Retinal pigment epithelial cell (primary cell): ENCODE measurements around the gene CCT6A.
"Not testable (repeated sequence)": the region's sequence is repeated elsewhere in the genome, so short reads cannot be mapped to it uniquely, and the experiment has no call there.

Experiments used
- DNase-seq: peaks from one replicate; pipeline ENCODE4 v3.0.0-alpha.2; 2010; ENCODE audit warnings: low read depth
- H3K4me3 ChIP-seq: 2 replicates; pipeline ENCODE4 v1.5.1; 2011; ENCODE audit warnings: mild to moderate bottlenecking, low read length, control low read depth, moderate library complexity
- TF ChIP-seq, protein P1 (sequence below): conservative IDR thresholded peaks from 2 replicates; pipeline ENCODE4 v1.5.1; 2011; ENCODE audit warnings: low read depth, low read length, control low read depth, inconsistent platforms

CCT6A gene

DNA sequence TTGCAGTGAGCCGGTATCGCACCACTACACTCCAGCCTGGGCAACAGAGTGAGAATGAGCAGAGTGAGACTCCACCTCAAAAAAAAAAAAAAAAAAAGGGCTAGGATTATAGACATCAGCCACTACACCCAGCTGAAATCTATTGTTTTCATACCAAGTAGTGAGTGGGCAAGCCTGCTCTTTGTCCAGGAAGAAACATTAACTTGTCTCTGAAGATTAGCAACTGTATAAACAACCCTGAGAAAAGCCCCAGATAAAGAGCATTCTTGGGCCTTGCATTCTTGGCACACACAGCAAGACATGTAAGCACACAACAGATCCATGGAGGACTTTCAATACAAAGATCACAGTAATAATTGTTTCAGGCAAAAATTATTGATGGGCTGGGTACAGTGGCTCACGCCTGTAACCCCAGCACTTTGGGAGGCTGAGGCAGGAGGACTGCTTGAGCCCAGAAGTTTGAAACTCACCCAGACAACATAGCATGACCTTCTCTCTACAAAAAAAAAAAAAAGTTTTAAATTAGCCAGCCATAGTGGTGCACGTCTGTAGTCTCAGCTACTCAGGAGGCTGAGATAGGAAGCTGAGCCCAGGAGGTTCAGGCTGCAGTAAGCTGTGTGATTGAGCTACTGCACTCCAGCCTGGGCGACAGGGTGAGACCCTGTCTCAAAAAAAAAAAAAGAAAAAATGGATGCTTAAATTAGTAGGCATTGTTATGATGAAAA, 4.7 kb upstream of the CCT6A start:
- DNase-seq: peak; percentile 89
- no peak overlapping the region for H3K4me3 ChIP-seq
- TF ChIP-seq, protein P1, sequence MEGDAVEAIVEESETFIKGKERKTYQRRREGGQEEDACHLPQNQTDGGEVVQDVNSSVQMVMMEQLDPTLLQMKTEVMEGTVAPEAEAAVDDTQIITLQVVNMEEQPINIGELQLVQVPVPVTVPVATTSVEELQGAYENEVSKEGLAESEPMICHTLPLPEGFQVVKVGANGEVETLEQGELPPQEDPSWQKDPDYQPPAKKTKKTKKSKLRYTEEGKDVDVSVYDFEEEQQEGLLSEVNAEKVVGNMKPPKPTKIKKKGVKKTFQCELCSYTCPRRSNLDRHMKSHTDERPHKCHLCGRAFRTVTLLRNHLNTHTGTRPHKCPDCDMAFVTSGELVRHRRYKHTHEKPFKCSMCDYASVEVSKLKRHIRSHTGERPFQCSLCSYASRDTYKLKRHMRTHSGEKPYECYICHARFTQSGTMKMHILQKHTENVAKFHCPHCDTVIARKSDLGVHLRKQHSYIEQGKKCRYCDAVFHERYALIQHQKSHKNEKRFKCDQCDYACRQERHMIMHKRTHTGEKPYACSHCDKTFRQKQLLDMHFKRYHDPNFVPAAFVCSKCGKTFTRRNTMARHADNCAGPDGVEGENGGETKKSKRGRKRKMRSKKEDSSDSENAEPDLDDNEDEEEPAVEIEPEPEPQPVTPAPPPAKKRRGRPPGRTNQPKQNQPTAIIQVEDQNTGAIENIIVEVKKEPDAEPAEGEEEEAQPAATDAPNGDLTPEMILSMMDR: no peak

DNA sequence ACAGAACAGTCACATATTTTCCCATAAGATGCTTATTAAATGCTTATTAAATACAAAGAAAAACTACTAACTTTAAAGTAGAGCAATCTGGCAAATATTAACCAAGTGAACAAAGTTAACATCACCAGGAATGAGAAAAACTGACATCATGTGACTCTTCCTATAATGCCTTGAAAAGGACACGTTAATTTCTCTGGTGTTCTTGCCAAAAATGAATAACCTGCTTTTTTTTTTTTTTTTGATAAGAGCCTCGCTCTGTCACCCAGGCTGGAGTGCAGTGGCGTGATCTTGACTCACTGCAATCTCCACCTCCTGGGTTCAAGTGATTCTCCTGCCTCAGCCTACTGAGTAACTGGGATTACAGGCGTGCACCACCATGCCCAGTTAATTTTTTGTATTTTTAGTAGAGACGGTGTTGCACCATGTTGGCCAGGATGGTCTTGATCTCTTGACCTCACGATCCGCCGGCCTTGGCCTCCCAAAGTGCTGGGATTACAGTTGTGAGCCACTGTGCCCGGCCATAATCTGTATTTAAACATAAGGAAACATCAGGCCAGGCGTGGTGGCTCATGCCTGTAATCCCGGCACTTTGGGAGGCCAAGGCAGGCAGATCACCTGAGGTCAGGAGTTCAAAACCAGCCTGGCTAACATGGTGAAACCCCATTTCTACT, 4.0 kb upstream of the CCT6A start:
- not testable (repeated sequence) for H3K4me3 ChIP-seq, DNase-seq

DNA sequence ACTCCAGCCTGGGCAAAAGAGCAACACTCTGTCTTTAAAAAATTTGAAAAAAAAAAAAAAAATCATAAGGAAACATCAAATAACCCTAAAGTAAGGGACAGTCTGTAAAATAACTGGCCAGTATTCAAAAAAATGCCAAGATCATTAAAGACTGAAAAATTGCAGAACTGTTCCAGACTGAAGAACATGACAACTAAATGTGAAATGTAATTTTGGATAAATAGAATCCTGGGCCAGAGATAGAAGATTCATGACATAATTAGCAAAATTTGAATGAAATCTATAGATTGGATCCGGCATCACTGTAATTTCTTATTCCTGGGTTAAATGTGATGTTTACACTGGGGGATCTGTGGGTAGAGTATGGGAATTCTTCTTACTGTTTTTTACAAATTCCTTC, 3.3 kb upstream of the CCT6A start:
- TF ChIP-seq, protein P1: no peak
- DNase-seq: no peak
- no peak overlapping the region for H3K4me3 ChIP-seq

DNA sequence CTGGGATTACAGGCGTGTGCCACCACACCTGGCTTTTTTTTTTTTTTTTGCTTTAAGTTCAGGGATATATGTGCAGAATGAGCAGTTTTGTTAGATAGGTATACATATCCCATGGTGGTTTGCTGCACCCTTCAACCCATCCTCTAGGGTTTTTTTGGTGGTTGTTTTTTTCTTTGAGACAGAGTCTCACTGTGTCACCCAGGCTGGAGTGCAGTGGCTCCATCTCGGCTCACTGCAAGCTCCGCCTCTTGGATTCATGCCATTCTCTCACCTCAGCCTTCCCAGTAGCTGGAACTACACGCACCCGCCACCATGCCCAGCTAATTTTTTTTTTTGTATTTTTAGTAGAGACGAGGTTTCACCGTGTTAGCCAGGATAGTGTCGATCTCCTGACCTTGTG, 2.8 kb upstream of the CCT6A start:
- H3K4me3 ChIP-seq, DNase-seq: not testable (repeated sequence)

DNA sequence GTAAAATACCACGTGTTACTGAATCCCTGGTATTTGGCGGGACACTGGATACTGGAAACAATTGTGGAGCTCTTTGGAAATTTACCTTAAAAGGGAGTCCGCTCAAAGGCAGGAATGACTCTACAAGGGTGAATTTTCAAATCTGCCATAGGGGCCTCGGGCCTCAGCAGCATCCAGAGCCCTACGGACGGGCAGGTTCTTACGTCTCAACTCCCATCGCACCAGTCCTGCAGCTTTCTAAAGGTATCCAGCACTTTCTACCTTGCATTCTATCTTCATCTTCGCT, 569 bp upstream of the CCT6A start:
- TF ChIP-seq, protein P1: no peak
- no peak for DNase-seq
- peak overlapping the region; percentile 59 for H3K4me3 ChIP-seq

DNA sequence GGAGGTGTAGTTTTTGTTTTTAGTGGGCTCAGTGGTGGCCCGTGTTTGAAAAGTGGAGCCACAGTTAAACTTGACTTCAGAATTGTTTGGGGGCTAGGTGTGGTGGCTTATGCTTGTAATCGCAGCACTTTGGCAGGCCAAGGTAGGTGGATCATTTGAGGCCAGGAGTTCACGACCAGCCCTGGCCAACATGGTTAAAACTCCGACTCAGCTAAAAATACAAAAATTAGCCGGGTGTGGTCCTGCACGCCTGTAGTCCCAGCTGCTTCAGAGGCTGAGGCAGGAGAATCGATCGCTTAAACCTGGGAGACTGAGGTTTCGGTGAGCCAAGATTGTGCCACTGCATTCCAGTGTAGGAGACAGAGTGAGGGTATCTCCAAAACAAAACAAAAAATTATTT, 1.8 kb downstream of the CCT6A start:
- TF ChIP-seq, protein P1: no peak
- DNase-seq: no peak
- H3K4me3 ChIP-seq: peak overlapping the region; percentile 80

DNA sequence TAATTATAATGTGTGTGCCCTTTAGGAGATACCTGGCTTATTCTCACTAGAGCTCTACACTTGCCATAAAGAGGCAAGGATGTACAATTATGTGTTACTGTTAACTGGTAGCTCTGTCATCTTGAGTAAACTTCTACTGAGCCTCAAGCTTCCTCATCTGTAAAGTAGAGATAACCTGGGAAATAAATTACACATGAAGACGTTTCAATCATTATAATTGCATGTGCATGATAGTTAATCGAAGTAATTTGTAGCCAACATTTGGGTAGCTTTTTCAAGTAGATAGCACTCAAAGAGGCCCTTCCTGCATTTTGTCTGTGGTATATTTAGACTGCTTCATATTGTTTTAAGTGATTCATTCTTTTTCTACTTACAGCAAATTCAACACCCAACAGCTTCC, 2.4 kb downstream of the CCT6A start:
- H3K4me3 ChIP-seq: no peak overlapping the region
- DNase-seq: no peak
- TF ChIP-seq, protein P1: no peak

DNA sequence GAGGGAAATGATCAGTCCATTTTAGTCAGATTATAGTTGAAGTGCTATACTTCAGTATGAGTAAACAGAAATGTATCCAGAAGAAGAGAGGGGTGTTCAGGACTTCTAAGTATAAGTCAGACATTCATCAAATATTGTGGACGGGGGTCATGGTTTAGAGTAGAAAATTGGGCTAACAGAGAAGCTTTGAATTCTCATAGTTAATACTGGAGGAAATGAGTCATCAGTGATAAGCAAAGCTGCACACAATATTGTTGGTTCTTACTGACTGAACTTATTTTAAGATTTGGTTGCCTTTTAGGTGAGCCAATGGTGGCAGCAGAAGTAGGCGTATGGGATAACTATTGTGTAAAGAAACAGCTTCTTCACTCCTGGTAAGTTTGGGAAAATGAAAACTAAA, 10.8 kb downstream of the CCT6A start:
- TF ChIP-seq, protein P1: no peak
- DNase-seq: no peak
- no peak overlapping the region for H3K4me3 ChIP-seq
